SKM-1 treated with dmso at 0.1 percent for 144 hours (cell line): ENCODE measurements around the gene TRMT61B.

Experiments used
- DNase-seq: peaks from one replicate; lab custom pipeline; 2025; ENCODE audit not compliant: unreplicated experiment; lab: John Stamatoyannopoulos, UW

The TRMT61B gene

DNA sequence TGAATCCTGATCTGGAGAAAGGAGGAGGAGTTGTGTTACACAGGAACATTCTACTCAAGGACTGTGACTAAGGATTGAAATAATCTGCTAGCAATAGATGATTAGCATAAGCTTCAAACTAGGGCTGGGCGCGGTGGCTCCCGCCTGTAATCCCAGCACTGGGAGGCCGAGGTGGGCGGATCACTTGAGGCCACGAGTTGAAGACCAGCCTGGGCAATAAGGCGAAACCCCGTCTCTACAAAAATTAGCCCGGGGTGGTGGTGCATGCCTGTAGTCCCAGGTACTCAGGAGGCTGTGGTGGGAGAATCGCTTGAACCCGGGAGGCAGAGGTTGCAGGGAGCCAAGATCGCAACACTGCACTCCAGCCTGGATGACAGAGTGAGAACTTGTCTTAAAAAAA lies 1.5 kb downstream of the TRMT61B start:
- no peak for DNase-seq

DNA sequence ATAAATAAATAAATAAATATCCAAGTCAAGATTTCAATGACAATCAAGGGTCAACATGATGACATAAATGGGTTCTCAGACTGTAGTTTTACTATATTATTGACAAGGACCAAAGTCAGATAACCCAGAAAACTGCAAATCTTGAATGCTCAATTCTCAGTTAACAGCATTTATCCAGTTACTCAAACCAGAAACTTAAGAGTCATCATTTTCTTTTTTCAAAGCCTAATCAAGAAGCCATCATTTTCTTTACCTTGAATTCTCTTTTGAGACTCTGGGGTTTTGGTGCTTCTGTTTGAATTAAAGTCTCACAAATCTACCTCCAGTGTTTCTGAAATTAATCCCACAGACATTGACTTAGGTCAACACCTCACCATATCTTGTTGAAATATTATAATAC lies 14.1 kb downstream of the TRMT61B start:
- DNase-seq = no peak

DNA sequence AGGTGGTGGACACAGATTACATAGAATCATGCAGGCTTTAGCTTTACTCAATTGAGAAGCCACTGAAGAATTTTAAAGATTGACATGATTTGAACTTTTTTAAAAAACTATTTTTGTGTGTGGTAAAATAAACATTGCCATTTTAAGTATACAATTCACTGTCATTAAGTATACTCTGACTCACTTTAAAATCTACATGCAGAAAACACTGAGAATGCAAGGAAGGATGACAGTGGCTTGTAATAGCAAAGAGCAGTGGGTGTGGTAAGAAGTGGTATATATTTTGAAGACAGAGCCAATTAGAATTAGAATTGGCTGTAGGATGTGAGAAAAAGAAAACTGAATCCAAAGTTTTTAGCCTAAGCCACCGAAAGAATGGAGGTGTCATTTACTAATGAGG lies 14.9 kb downstream of the TRMT61B start:
- DNase-seq = no peak

DNA sequence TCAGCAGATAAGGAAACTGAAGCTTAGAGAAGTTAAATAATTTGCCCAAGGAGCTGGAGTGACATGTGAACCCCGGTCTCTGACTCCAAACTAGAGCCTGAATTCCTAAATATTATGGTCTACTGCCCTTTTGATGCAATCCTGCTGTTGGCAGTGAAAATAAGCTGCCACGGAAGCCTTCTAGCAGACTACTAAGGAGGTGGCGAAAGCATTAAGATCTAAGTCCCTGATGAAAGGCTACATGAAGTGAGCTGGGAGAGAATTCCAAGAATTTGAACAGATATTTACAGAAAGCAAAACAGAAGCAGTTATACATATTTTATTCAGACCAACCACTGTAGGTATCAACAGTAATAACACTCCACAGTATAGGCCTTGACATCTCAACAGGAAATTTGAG lies 28.1 kb downstream of the TRMT61B start:
- no peak for DNase-seq

DNA sequence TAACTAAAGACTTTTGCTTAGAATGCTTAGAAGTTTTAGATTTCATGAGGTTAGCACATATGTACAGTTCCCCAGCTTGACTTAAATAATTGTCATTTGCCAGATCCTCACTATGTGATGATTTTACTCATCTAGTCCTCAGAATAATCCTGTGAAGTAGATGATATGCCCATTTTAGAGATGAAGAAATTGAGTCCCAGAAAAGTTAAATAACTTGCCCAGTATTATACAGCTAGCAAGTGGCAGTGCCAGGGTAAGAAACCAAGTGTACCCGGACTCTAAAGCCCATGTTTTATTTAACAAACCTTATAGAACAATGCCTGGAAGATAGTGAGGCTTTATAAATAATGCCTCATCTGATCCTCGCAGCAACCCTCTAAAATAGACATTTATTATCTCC lies 31.1 kb downstream of the TRMT61B start:
- DNase-seq = no peak

DNA sequence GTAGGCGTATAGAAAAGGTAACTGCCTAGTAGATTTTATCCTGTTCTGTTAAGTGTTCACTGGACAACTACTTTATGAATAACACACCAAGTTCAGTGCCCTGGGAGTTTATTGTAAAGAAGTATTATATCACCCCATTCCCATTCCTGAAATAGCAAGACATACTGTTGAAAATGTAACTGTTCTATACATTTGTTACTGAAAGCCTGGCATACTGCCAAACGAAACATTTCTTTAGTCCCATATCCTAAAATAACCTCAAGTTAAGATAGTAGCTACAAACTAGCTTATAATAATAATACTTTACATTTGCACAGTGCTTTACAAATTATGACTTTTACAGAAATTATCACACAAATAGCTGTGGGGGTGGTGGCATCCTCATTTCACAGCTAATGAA lies 34.3 kb downstream of the TRMT61B start:
- no peak for DNase-seq

DNA sequence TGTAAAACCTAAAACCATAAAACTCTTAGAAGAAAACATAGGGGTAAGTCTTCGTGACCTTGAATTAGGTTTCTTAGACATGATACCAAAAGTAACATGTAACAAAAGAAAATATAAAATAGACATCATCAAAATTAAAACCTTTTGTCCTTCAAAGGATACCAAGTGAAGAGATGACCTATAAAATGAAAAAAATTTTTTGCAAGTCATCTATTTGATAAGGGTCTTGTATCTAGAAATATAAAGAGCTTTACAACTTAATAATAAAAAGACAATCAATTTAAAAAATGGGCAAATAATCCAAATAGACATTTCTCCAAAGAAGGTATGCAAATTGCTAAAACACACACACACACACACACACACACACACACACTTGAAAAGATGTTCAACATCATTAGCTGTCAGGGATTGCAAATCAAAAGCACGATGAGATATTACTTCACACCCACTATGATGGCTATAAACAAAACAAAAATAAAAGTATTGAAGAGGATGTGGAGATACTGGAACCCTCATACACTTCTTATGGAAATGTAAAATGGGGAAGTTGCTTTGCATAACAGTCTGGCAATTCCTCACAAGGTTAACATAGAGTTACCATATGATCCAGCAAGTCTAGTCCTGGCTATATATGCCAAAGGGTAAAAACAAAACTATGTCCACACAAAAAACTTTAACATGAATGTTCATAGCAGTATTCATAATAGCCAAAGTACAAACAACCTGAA lies 36.2 kb downstream of the TRMT61B start:
- peak; percentile 17 for DNase-seq

DNA sequence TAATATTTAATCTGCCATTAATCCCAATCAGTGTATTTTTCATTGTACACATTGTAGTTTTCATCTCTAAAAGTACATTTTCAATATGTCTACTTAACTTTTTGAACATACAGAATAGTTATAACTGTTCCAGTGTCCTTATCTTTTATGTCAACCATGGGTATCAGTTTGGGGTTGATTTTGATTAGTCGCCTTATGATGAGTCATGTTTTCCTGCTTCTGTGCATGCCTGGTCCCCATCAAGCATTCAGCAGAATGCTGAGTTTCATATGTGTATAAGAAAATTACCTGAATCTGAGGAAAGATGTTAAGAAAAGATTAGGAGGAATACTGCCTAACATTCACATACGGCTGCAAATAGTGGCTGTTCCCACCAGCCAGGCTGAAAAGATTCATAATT lies 41.7 kb downstream of the TRMT61B start:
- no peak for DNase-seq

DNA sequence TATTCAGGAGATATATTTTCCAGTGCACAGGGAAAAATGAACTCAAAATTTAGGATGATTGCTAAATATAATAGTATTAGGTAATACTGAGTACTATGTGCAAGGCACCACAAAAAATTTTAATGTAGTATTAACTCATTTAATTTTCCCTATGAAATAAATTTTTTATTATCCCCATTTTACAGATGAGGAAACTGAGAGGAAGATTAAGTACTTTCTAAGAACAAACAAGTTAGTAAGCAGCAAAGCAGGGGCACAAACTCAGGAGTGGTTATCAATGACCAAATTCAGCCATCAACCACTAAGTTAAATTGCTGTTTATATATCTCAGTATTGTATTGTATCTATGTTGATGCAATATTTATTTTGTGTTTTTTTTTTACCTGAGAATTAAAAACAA lies 45.2 kb downstream of the TRMT61B start:
- DNase-seq = no peak

DNA sequence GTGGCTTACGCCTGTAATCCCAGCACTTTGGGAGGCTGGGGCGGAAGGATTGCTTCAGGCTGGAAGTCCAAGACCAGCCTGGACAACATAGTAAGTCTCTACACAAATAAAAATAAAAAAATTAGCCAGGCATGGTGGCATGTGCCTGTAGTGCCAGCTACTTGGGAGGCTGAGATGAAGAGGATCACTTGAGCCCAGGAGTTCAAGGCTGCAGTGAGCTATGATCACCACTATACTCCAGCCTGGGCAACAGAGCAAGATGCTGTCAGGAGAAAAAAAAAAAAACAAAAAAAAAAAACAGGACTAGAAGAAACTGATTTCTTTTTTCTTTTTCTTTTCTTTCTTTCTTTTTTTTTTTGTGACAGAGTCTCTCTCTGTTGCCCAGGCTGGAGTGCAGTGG lies 45.9 kb downstream of the TRMT61B start:
- DNase-seq = no peak

DNA sequence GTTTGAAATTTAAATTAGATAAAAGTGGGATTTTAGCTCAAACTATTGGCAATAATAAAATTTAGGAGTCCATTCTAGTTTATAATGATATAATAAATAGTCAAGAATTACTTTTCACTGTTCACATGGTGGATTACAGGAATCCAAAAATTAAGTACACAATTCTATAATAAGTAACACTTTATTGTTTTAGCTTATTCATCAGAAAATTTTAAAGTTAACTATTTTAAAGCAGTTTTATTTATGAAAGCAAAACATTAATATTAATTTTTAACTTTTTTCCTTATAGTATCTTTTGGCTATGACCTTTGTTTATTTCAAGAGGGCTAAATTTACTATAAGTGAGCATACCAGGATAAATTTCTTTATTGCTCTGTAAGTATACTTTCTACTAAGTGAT lies 48.1 kb downstream of the TRMT61B start:
- DNase-seq = no peak

DNA sequence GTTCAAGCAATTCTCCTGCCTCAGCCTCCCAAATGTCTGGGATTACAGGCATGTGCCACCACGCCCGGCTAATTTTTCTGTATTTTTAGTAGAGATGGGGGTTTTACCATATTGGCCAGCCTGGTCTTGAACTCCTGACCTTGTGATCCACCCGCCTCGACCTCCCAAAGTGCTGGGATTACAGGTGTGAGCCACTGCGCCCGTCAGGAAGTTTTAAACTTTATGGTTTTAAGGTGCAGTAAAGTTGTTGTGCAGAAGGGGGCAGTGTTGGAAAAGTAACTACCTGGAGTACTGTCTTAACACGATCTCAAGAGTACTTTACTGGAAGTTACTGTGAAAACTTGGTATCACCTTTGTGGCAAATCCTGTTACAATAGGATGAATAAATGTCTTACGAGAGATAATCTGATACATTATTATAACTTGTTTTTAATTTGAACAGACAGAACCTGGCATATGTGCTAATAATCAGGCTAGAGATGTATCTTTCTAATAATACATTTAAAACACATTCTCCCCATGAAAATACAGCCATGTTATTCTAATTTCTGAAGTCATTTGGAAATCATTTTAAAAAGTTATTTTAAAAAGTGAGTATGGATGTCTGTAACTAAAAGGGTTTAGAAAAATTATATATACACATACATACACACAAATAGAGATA lies 48.7 kb downstream of the TRMT61B start:
- DNase-seq = peak; percentile 53

DNA sequence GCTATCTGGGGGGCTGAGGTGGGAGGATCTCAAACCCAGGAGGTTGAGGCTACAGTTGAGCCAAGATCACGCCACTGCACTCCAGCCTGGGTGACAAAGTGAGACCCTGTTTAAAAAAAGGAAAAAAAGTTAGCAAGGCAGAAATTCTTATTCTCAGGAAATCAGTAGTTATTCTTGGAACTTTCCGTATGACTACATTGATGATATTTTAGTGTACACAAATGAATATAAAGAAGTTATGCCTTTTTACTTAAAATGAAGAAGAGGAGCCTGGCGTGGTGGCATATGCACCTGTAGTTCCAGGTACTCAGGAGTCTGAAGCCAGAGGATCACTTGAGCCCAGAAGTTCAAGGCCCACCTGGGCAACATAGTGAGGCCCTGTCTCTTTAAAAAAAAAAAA lies 52.1 kb downstream of the TRMT61B start:
- DNase-seq = no peak

DNA sequence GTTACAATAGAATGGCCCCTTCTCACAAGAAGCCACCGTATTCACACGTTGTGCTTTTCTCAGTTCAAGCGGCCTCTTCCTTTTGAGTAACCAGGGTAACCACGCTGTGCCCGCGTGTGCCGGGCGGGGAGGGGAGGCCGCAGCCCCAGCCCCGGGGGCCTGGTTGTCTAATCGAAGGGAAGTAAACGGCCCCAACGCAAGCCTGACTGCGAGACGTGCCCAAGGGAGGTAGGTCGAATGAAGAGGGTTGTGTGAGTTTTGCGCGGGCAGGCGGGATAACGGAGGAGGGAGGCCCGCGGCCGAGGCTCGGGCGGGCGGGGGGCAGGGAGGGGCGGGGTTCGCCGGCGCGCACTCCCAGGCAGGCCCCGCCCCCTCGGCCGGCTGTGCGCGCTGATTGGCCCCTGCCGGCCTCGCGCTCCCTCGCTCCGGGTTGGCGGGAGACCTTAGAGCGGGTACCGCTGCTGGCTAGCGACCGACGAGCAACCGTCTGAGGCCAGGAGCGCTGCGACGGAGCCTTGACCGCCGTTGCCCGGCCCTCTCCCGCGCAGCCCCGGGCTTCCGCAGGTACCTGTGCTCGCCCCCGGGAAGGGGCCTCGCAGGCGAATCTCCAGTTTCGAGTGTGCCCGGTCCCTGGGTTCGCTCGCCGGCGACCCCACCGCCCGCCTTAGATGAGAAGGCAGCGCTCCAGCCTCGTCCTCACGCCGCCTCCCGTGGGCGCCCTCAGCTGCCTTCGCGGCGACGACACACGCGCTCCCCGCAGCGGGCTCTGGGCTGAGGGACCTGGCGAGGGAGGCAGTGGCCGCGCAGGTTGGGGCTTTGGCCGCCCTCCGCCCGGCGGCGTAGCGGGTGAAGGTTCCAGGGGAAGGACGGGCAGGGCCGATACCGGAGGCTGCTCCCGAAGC lies 59.5 kb downstream of the TRMT61B start, which contains the start of gene SPDYA:
SPDYA (plus strand) TSS at position 451 of the 902 bp plus-strand sequence. CDS start 5,181 bp downstream, outside the sequence.
- peak; percentile 82 for DNase-seq

DNA sequence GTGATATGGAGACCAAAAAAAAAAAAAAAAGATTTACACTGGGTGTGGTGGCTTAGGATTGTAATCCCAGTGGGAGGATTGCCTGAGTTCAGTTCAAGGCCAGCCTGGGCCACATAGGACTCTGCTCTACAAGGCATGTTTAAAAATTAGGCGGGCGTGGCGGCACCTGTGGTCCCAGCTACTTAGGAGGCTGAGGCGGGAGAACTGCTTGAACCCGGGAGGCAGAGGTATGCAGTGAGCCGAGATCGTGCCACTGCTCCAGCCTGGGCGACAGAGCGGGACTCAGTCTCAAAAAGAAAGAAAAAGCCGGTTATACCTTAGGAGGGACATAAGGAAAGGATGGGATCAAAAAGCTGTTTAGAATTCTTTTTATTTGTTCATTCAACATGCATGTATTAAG lies 60.2 kb downstream of the TRMT61B start:
- no peak for DNase-seq

DNA sequence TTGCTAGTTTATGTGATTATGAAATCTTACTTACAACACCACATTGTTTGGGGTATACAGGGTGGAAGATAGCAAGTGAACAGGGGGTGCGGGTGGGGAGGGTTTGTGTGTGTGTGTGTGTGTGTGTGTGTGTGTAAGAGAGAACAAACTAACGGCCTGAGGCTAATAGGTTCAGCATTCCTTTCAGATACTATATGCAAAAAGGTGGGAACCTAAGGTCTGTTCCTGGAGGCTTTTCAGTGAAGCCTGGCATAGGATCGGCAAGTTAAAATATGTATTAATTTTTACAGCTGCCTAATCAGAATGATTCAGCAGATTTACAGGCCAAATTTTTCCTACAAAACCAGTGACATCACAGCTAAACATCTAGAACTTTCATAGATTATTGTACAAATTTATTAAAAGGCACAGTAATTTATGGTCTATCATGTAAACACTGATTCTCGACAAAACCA lies 67.1 kb downstream of the TRMT61B start:
- DNase-seq = no peak

DNA sequence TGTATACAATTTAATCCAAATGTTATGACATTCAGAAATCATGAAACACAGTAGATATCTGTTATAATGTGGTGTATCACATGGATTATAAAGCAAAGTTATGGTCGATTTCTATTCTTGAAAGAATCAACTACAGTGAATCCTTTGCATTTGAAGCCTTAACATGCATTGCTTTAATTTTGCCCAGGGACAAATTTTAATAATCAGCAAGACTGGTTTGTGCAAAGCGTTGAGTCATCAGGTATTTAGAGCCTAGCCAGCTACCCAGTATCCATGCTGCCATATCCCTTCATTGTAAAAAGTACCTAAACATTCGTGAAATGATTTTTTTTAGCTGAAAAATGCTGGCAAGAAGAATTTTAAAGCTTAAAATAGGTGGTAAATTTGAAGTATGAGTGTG lies 68.4 kb downstream of the TRMT61B start:
- DNase-seq = no peak
